G401.6 (cell line): ENCODE measurements around the gene IRF4.

Experiments
- FAIRE-seq: peaks from 2 replicates; lab custom pipeline; 2012; peaks lifted over from hg19 to GRCh38; lab: Jason Lieb, UNC

The IRF4 gene

GRCh38 chr6:381742-382461, 9.7 kb upstream of the IRF4 start:
- FAIRE-seq, result no peak

GRCh38 chr6:382883-383810, 8.4 kb upstream of the IRF4 start:
- no peak for FAIRE-seq

GRCh38 chr6:383856-384255, 7.7 kb upstream of the IRF4 start:
- FAIRE-seq, result no peak

- no peak for FAIRE-seq
Measured at GRCh38 chr6:384898-385297, 6.7 kb upstream of the IRF4 start.

- no peak for FAIRE-seq
Measured at GRCh38 chr6:385614-386013, 5.9 kb upstream of the IRF4 start.

GRCh38 chr6:386688-387266, 4.8 kb upstream of the IRF4 start:
- no peak for FAIRE-seq

GRCh38 chr6:387293-387741, 4.2 kb upstream of the IRF4 start:
- FAIRE-seq, result no peak

- FAIRE-seq, result no peak
Measured at GRCh38 chr6:388202-388903, 3.2 kb upstream of the IRF4 start.

GRCh38 chr6:389143-389542, 2.4 kb upstream of the IRF4 start:
- FAIRE-seq, result no peak

GRCh38 chr6:389622-390021, 1.9 kb upstream of the IRF4 start:
- FAIRE-seq, result no peak

- FAIRE-seq, result no peak
Measured at GRCh38 chr6:390914-391558, 516 bp upstream of the IRF4 start.

GRCh38 chr6:392441-393390, 1.2 kb downstream of the IRF4 start:
- FAIRE-seq, result no peak

- FAIRE-seq, result no peak
Measured at GRCh38 chr6:393391-394221, 2.1 kb downstream of the IRF4 start.

GRCh38 chr6:394641-395289, 3.2 kb downstream of the IRF4 start:
- FAIRE-seq, result no peak

- FAIRE-seq, result no peak
Measured at GRCh38 chr6:395432-396125, 4.0 kb downstream of the IRF4 start.

GRCh38 chr6:396126-396520, 4.6 kb downstream of the IRF4 start:
- FAIRE-seq, result no peak

- no peak for FAIRE-seq
Measured at GRCh38 chr6:397056-397455, 5.5 kb downstream of the IRF4 start.

GRCh38 chr6:397604-398003, 6.1 kb downstream of the IRF4 start:
- no peak for FAIRE-seq

GRCh38 chr6:398065-398464, 6.5 kb downstream of the IRF4 start:
- FAIRE-seq, result no peak
